Mesenchymal stem cell (in vitro differentiated cells and primary cell): ENCODE data around the gene VWA3B.

Source experiments
- DNase-seq: peaks from one replicate; pipeline ENCODE4 v3.0.0-alpha.2; 2013
- H2AFZ ChIP-seq: one replicate; pipeline ENCODE4 v1.6.1; 2013; ENCODE audit warnings: low read depth, mild to moderate bottlenecking, control low read depth, inconsistent platforms, low read length, moderate library complexity
- H2AK5ac ChIP-seq: 2 replicates; pipeline ENCODE4 v1.6.1; 2013; ENCODE audit warnings: low read length, moderate library complexity, mild to moderate bottlenecking, inconsistent platforms; ENCODE audit not compliant: severe bottlenecking
- H2BK120ac ChIP-seq: one replicate; pipeline ENCODE4 v1.6.1; 2013; ENCODE audit warnings: low read depth, mild to moderate bottlenecking, inconsistent platforms, low read length, moderate library complexity
- H2BK12ac ChIP-seq, 2 experiments: one replicate each; pipeline ENCODE4 v1.6.1; 2013; ENCODE audit warnings: inconsistent platforms in 2 of 2, low read length in 2 of 2, mild to moderate bottlenecking in 2 of 2, moderate library complexity in 2 of 2, control low read depth in 1 of 2
- H2BK15ac ChIP-seq: one replicate; pipeline ENCODE4 v1.6.1; 2013; ENCODE audit warnings: mild to moderate bottlenecking, low read depth, inconsistent platforms; ENCODE audit not compliant: poor library complexity, severe bottlenecking
- H2BK5ac ChIP-seq: 2 replicates; pipeline ENCODE4 v1.6.1; 2013; ENCODE audit warnings: low read depth, mild to moderate bottlenecking, low read length, control low read depth, inconsistent platforms; ENCODE audit not compliant: poor library complexity, severe bottlenecking
- H3K14ac ChIP-seq, 2 experiments: one replicate each; pipeline ENCODE4 v1.6.1; 2013; ENCODE audit warnings: inconsistent platforms in 2 of 2, low read length in 2 of 2, control low read depth in 1 of 2, mild to moderate bottlenecking in 1 of 2, moderate library complexity in 1 of 2
- H3K18ac ChIP-seq, 2 experiments: one replicate each; pipeline ENCODE4 v1.6.1; 2013; ENCODE audit warnings: inconsistent platforms in 2 of 2, low read length in 2 of 2, control low read depth in 1 of 2, low read depth in 1 of 2, mild to moderate bottlenecking in 1 of 2
- H3K23ac ChIP-seq, 2 experiments: one replicate each; pipeline ENCODE4 v1.6.1; 2013; ENCODE audit warnings: inconsistent platforms in 2 of 2, low read length in 2 of 2, mild to moderate bottlenecking in 2 of 2, moderate library complexity in 2 of 2, control low read depth in 1 of 2
- H3K27ac ChIP-seq: 2 replicates; pipeline ENCODE4 v1.5.1; 2013; ENCODE audit warnings: mild to moderate bottlenecking, moderate library complexity, low read length, control low read depth, inconsistent platforms; ENCODE audit not compliant: poor library complexity, severe bottlenecking
- H3K27me3 ChIP-seq, 2 experiments: 2 replicates each; pipeline versions ENCODE4 v1.6.1 to v1.7.0; 2013; ENCODE audit warnings: low read length in 2 of 2, mild to moderate bottlenecking in 2 of 2, moderate library complexity in 2 of 2, control low read depth in 1 of 2, inconsistent platforms in 1 of 2; ENCODE audit not compliant: control insufficient read depth in 1 of 2, insufficient read depth in 1 of 2
- H3K36me3 ChIP-seq, 2 experiments: 2 replicates each; pipeline versions ENCODE4 v1.6.1 to v1.7.0; 2013; ENCODE audit warnings: low read length in 2 of 2, control low read depth in 1 of 2, inconsistent platforms in 1 of 2, low read depth in 1 of 2, mild to moderate bottlenecking in 1 of 2; ENCODE audit not compliant: insufficient read depth in 2 of 2, control insufficient read depth in 1 of 2
- H3K4ac ChIP-seq, 2 experiments: one replicate each; pipeline ENCODE4 v1.6.1; 2013; ENCODE audit warnings: inconsistent platforms in 2 of 2, low read length in 2 of 2, mild to moderate bottlenecking in 2 of 2, moderate library complexity in 2 of 2, control low read depth in 1 of 2, low read depth in 1 of 2
- H3K4me1 ChIP-seq: 2 replicates; pipeline ENCODE4 v1.6.1; 2013; ENCODE audit warnings: low read depth, low read length, control low read depth; ENCODE audit not compliant: control insufficient read depth, insufficient read depth
- H3K4me2 ChIP-seq: 2 replicates; pipeline ENCODE4 v1.6.1; 2013; ENCODE audit warnings: low read length, mild to moderate bottlenecking, inconsistent platforms; ENCODE audit not compliant: poor library complexity, severe bottlenecking
- H3K4me3 ChIP-seq, 2 experiments: 2 replicates each; pipeline versions ENCODE4 v1.5.1 to v1.7.0; 2013; ENCODE audit warnings: low read length in 2 of 2, mild to moderate bottlenecking in 2 of 2, control low read depth in 1 of 2, low read depth in 1 of 2; ENCODE audit not compliant: insufficient read depth in 1 of 2
- H3K79me1 ChIP-seq: replicated peaks from 2 replicates; pipeline ENCODE4 v1.6.1; 2013; ENCODE audit warnings: mild to moderate bottlenecking, control low read depth, low read length, inconsistent platforms; ENCODE audit not compliant: poor library complexity, severe bottlenecking
- H3K9ac ChIP-seq: 2 replicates; pipeline ENCODE4 v1.7.0; 2013; ENCODE audit warnings: mild to moderate bottlenecking, low read length, moderate library complexity
- H3K9me3 ChIP-seq: 2 replicates; pipeline ENCODE4 v1.7.0; 2013; ENCODE audit warnings: mild to moderate bottlenecking, low read length; ENCODE audit not compliant: control insufficient read depth
- H4K8ac ChIP-seq: one replicate; pipeline ENCODE4 v1.6.1; 2013; ENCODE audit warnings: inconsistent platforms, mild to moderate bottlenecking, low read length, moderate library complexity
- H4K91ac ChIP-seq: one replicate; pipeline ENCODE4 v1.6.1; 2013; ENCODE audit warnings: mild to moderate bottlenecking, low read length, inconsistent platforms
- WGBS: methylation state at CpG from one replicate; pipeline ENCODE4 v1.1.7; 2013; ENCODE audit warnings: mixed read lengths; 5-methylcytosine and 5-hydroxymethylcytosine counted together

Gene VWA3B

GRCh38 chr2:98078701-98079100 is 8.3 kb upstream of the VWA3B start:
- Histone ChIP-seq H2BK120ac (no peak overlapping the region), H3K23ac (no peak overlapping the region), H2BK5ac (no peak overlapping the region), H3K9me3 (no peaks in the 10 kb centered on the region), H3K27ac (no peak overlapping the region), H3K9ac (no peak overlapping the region), H3K18ac (no peak overlapping the region), H4K91ac (no peak overlapping the region), H3K27me3 (peaks cover 0 to 8% of the 10 kb centered on the region in 2 experiments), H2BK12ac (no peak overlapping the region), H3K4me3 (no peak overlapping the region), H3K4me1 (no peaks in the 10 kb centered on the region), H2BK15ac (no peak overlapping the region), H4K8ac (no peak overlapping the region), H2AFZ (no peak overlapping the region), H2AK5ac (no peak overlapping the region), H3K4me2 (no peak overlapping the region), H3K4ac (no peak overlapping the region), H3K14ac (no peak overlapping the region), H3K36me3 (no peaks in the 10 kb centered on the region), H3K79me1 (no peaks in the 10 kb centered on the region)
- DNase-seq, result no peak
- WGBS, result 84% methylated on average over 2 of the region's 2 CpGs

- Histone ChIP-seq H3K9ac (no peak overlapping the region), H2BK5ac (no peak overlapping the region), H3K4me2 (no peak overlapping the region), H3K18ac (no peak overlapping the region), H2BK15ac (no peak overlapping the region), H4K8ac (no peak overlapping the region), H3K79me1 (no peaks in the 10 kb centered on the region), H2AFZ (no peak overlapping the region), H3K27ac (no peak overlapping the region), H2BK120ac (no peak overlapping the region), H3K4me1 (peaks cover 12% of the 10 kb centered on the region), H2BK12ac (no peak overlapping the region), H3K23ac (no peak overlapping the region), H3K27me3 (peaks cover 37 to 56% of the 10 kb centered on the region in 2 experiments), H3K14ac (no peak overlapping the region), H3K9me3 (no peaks in the 10 kb centered on the region), H3K4me3 (no peak overlapping the region), H3K4ac (no peak overlapping the region), H4K91ac (no peak overlapping the region), H2AK5ac (no peak overlapping the region), H3K36me3 (no peaks in the 10 kb centered on the region)
- 74% methylated on average over 4 of the region's 5 CpGs for WGBS
- DNase-seq, result no peak
These were observed 2.7 kb upstream of the VWA3B start for GRCh38 chr2:98084151-98084868.

GRCh38 chr2:98084869-98085238 is 2.1 kb upstream of the VWA3B start:
- Histone ChIP-seq H3K27ac (no peak overlapping the region), H3K27me3 (peaks cover 37 to 56% of the 10 kb centered on the region in 2 experiments), H4K8ac (no peak overlapping the region), H3K4ac (no peak overlapping the region), H3K9me3 (no peaks in the 10 kb centered on the region), H2AFZ (no peak overlapping the region), H3K9ac (no peak overlapping the region), H2AK5ac (no peak overlapping the region), H3K14ac (no peak overlapping the region), H2BK120ac (no peak overlapping the region), H3K4me1 (peaks cover 12% of the 10 kb centered on the region), H3K79me1 (no peaks in the 10 kb centered on the region), H4K91ac (peak overlapping the region; percentile 12), H3K4me3 (no peak overlapping the region), H3K4me2 (no peak overlapping the region), H2BK5ac (no peak overlapping the region), H3K18ac (no peak overlapping the region), H3K36me3 (no peaks in the 10 kb centered on the region), H3K23ac (no peak overlapping the region), H2BK15ac (peak overlapping the region; percentile 46), H2BK12ac (no peak overlapping the region)
- DNase-seq, result no peak
- 88% methylated on average over 3 of the region's 3 CpGs for WGBS

DNA sequence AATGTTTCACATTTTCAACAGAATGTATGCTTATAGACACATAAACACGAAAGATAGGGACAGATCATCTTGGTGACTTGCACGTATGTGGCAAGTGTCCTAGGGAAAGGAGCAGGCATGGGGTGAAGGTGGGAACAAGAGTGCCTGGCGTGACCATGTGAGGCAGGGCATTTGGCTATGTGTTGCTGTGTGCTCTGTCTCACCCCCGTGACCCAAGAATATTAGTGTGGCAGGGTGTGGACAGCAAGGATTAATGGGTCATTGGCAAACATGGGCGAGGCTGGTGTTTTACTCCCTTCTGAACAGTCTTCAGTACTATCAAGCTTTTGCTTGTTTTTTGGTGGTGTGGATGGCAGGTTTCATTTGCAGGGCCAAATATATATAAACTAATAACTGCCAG is 1.3 kb upstream of the VWA3B start:
- no peak overlapping the region for H3K23ac ChIP-seq
- no peak overlapping the region for H2BK15ac ChIP-seq
- no peak overlapping the region for H3K9ac ChIP-seq
- H3K4ac ChIP-seq, result no peak overlapping the region
- peaks cover 12% of the 10 kb centered on the region for H3K4me1 ChIP-seq
- no peak overlapping the region for H2BK12ac ChIP-seq
- no peak overlapping the region for H2AK5ac ChIP-seq
- no peaks in the 10 kb centered on the region for H3K36me3 ChIP-seq
- no peak overlapping the region for H3K4me2 ChIP-seq
- no peak overlapping the region for H2BK5ac ChIP-seq
- no peak overlapping the region for H3K4me3 ChIP-seq
- H3K14ac ChIP-seq, result no peak overlapping the region
- H3K27me3 ChIP-seq, result peaks cover 37 to 62% of the 10 kb centered on the region in 2 experiments
- H3K18ac ChIP-seq, result no peak overlapping the region
- no peak overlapping the region for H3K27ac ChIP-seq
- WGBS, result 85% methylated on average over 4 of the region's 5 CpGs
- no peak overlapping the region for H2AFZ ChIP-seq
- H3K79me1 ChIP-seq, result no peaks in the 10 kb centered on the region
- H4K8ac ChIP-seq, result no peak overlapping the region
- no peak overlapping the region for H4K91ac ChIP-seq
- H2BK120ac ChIP-seq, result no peak overlapping the region
- DNase-seq, result no peak
- no peaks in the 10 kb centered on the region for H3K9me3 ChIP-seq
